ENCODE results near the gene MYO3B. TPM values are rescaled to one million over a fixed set of nuclear protein-coding genes. Genes with fewer than 3 reads are reported as not detected.

The MYO3B gene
- total and polyA plus RNA-seq, 11 donors, result 0.09 to 0.19 (median 0.10) TPM; not detected in 8

DNA sequence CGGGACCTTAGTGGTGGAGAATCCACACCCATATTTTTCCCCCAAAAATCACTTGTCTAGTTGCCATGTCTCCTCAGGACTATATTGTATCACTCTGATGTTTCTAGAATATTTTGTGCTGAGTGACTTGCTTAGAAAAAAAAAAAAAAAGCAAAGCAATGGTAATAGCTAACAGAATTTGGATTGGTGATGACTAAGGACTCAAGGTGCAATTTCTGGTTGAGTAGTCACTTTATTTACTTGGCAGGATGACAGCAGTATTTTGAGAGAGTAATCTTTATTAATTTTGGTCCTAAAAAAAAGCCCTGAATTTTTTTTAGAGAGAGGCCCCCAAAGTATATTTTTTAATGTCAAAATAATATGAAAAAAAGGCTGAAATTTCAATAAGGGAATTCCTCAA, 32.8 kb upstream of the MYO3B start:
- Histone ChIP-seq H3K36me3 (no peaks in the 10 kb centered on the region), H3K27ac (no peak overlapping the region), H3K27me3 (no peaks in the 10 kb centered on the region), H3K9me3 (no peaks in the 10 kb centered on the region), H3K4me1 (no peaks in the 10 kb centered on the region), H3K4me3 (no peak overlapping the region)
- TF ChIP-seq, protein P1, sequence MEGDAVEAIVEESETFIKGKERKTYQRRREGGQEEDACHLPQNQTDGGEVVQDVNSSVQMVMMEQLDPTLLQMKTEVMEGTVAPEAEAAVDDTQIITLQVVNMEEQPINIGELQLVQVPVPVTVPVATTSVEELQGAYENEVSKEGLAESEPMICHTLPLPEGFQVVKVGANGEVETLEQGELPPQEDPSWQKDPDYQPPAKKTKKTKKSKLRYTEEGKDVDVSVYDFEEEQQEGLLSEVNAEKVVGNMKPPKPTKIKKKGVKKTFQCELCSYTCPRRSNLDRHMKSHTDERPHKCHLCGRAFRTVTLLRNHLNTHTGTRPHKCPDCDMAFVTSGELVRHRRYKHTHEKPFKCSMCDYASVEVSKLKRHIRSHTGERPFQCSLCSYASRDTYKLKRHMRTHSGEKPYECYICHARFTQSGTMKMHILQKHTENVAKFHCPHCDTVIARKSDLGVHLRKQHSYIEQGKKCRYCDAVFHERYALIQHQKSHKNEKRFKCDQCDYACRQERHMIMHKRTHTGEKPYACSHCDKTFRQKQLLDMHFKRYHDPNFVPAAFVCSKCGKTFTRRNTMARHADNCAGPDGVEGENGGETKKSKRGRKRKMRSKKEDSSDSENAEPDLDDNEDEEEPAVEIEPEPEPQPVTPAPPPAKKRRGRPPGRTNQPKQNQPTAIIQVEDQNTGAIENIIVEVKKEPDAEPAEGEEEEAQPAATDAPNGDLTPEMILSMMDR (IDR thresholded peaks at IDR 0.05), result no peak
- TF ChIP-seq POLR2A (IDR thresholded peaks at IDR 0.05), result no peak
- intact Hi-C loops (cut with DNase I), result no loop called here
- DNase-seq (no peak), ATAC-seq (no peak)
- 81 to 88% (median 88%) methylated on average over 1 of the region's 1 CpG for WGBS, 4 donors

- ATAC-seq (no peak), DNase-seq (no peak)
- 47 to 60% (median 53%) methylated on average over 7 of the region's 7 CpGs for WGBS, 4 donors
- no peak overlapping the region for H3K4me3 ChIP-seq
- no peaks in the 10 kb centered on the region for H3K4me1 ChIP-seq
- no peaks in the 10 kb centered on the region for H3K27me3 ChIP-seq
- H3K27ac ChIP-seq, result no peak overlapping the region
- intact Hi-C loops (cut with DNase I), result no loop called here
- TF ChIP-seq POLR2A (IDR thresholded peaks at IDR 0.05), result no peak
- TF ChIP-seq, protein P1 (IDR thresholded peaks at IDR 0.05), result no peak
- H3K9me3 ChIP-seq, result no peaks in the 10 kb centered on the region
- H3K36me3 ChIP-seq, result no peaks in the 10 kb centered on the region
Observed at GRCh38 chr2:170145675-170146432, 32.1 kb upstream of the MYO3B start.

GRCh38 chr2:170146784-170147183, 31.2 kb upstream of the MYO3B start:
- H3K4me1 ChIP-seq, result no peaks in the 10 kb centered on the region
- H3K4me3 ChIP-seq, result no peak overlapping the region
- no peak for DNase-seq
- H3K36me3 ChIP-seq, result no peaks in the 10 kb centered on the region
- no peaks in the 10 kb centered on the region for H3K27me3 ChIP-seq
- no peak for ATAC-seq
- WGBS, 4 donors, result 80 to 86% (median 83%) methylated on average over 4 of the region's 4 CpGs
- no peaks in the 10 kb centered on the region for H3K9me3 ChIP-seq
- no peak overlapping the region for H3K27ac ChIP-seq
- intact Hi-C loops (cut with DNase I), result no loop called here
- no peak for TF ChIP-seq POLR2A (IDR thresholded peaks at IDR 0.05)
- TF ChIP-seq, protein P1 (IDR thresholded peaks at IDR 0.05), result no peak

DNA sequence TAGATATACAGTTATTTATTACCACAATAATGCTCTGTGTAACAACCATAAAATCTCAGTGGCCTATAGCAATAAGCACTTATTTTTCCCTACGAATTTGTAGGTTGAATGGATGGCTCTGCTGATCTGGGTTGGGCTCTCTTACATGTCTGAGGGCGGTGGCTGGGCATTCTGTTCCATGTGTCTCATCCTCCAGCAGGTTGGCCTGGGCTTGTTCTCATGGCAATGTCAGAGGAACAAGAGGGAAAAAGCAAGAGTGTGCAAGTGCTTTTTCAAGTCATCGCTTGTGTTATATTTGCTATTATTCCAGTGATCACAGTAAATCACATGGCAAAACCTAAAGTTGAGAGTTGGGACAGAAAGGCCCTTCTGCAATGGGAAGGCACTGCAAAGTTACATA, 30.4 kb upstream of the MYO3B start:
- no peak for TF ChIP-seq POLR2A (IDR thresholded peaks at IDR 0.05)
- TF ChIP-seq, protein P1 (IDR thresholded peaks at IDR 0.05), result no peak
- no peaks in the 10 kb centered on the region for H3K9me3 ChIP-seq
- no peak for ATAC-seq
- WGBS, 4 donors, result 85 to 89% (median 88%) methylated on average over 3 of the region's 3 CpGs
- H3K4me3 ChIP-seq, result no peak overlapping the region
- intact Hi-C loops (cut with DNase I), result no loop called here
- no peaks in the 10 kb centered on the region for H3K27me3 ChIP-seq
- no peak overlapping the region for H3K27ac ChIP-seq
- H3K36me3 ChIP-seq, result no peaks in the 10 kb centered on the region
- DNase-seq, result no peak
- no peaks in the 10 kb centered on the region for H3K4me1 ChIP-seq
